ENCODE measurements around the gene AUTS2.

DNA sequence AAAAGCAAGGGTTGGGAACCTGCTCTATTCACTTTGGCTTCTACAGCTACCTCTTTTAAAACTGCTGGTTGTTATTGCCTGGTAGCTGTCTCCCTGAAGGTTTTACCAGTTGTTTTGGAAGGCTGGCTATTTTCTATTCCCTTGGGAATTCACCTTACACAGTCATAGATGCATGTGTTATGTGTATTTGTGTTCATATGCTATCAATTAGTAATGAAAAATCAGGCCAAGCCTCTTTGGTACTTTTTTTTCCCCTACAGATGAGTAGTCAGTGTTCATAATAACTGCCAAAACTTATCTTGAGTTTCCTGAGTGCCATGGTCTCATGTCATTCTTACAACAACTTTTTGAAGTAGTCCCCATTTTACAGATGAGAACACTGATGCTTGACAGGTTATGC is 795.7 kb downstream of the AUTS2 start:
- TF ChIP-seq CTCF (IDR thresholded peaks at IDR 0.05; ENCODE audit: low read length) (no peak), EZH2 (IDR thresholded peaks at IDR 0.05; ENCODE audit: borderline replicate concordance, low read length) (no peak)

Data from OCI-LY1 (cell line).